ENCODE measurements around the gene LGMN. TPM values are rescaled to one million over a fixed set of nuclear protein-coding genes. Genes with fewer than 3 reads are reported as not detected.

Gene LGMN
- total and polyA plus RNA-seq, 8 donors = 75.4 to 251 (median 97.1) TPM

DNA sequence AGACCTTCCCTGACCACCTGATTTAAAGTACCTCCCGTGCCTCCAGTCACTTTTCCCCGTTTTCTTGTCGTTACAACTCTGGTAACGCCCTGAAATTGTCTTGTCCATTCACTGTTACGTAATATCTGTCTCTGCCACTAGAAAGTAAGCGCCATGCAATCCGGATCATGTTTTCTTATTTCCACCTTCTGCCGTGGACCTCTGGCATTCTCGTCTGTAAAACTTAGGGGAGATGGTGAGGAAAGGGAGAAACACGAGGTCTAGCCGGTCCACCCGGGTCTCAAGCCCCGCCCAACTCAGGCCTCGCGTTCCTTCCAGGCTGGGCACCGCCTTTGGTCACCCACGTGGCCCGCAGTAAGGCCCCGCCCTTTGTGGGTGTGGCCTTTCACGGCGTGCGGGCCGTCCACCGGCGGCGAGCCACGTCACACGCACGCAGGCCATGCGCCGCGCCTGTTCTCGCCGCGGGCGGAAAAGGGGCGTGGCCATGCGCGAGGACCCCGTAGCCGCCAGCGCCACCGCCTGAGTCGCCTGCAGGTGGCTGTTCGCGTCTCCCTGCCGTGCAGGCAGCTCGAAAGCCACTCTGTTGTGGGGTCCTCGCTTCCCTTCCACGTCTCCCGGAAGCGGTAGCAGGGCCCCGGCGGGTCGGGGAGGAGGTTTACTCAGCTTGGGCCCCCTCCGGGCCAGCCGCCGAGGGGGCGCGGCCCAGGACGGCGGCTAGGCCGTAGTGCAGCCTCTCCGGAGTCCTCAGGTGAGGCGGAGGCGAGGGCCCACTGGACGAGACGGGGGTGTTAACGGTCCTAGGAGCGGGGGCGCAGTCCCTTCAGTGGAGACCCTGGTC, 45.5 kb upstream of the LGMN start, which contains the start of gene GOLGA5:
TSS of gene GOLGA5 (plus strand) at position 597 of the 838 bp plus-strand sequence. CDS start 3,133 bp downstream, outside the sequence.
- TF ChIP-seq CTCF (IDR thresholded peaks at IDR 0.05) = peak in 1 of 2 donors; percentile 50
- H3K27me3 ChIP-seq = no peaks in the 10 kb centered on the region
- DNase-seq = peak; percentile 96 to 99 (median 98)
- H3K4me1 ChIP-seq = peaks cover 17 to 27% of the 10 kb centered on the region in 2 donors
- intact Hi-C loops (cut with DNase I) = no loop called here
- peaks cover 0 to 19% of the 10 kb centered on the region in 2 donors for H3K36me3 ChIP-seq
- peak within 1 kb of the TSS; percentile 80 to 82 for H3K27ac ChIP-seq
- peak; percentile 98 for ATAC-seq
- H3K9me3 ChIP-seq = peaks cover 0 to 15% of the 10 kb centered on the region in 2 donors
- H3K4me3 ChIP-seq = peak within 1 kb of the TSS; percentile 63 to 86

DNA sequence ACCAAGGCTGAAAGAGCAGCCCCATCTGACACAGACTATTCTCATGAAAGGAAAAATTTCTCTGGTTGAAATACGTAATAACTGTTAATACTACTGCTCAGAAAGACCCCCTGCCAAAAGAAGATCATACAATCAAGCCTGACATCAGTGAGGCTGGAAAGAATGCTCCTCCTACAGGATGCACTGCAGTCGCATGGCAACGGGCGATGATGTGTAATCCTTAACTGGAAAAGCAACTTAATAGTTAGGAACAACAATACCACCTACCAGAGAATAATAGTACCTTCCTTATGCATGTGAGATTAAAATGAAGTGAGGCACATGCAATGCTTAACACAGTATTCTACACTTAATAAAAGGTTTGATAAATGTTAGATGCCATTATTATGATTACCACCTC, 44.5 kb upstream of the LGMN start:
- intact Hi-C loops (cut with DNase I) = no loop called here
- Histone ChIP-seq H3K4me3 (no peak overlapping the region), H3K36me3 (peaks cover 0 to 9% of the 10 kb centered on the region in 2 donors), H3K4me1 (peaks cover 17 to 27% of the 10 kb centered on the region in 2 donors), H3K27me3 (no peaks in the 10 kb centered on the region), H3K27ac (peak overlapping the region in 1 of 2 donors; percentile 40), H3K9me3 (peaks cover 0 to 21% of the 10 kb centered on the region in 2 donors)
- no peak for TF ChIP-seq CTCF (IDR thresholded peaks at IDR 0.05)
- ATAC-seq (no peak), DNase-seq (no peak)

DNA sequence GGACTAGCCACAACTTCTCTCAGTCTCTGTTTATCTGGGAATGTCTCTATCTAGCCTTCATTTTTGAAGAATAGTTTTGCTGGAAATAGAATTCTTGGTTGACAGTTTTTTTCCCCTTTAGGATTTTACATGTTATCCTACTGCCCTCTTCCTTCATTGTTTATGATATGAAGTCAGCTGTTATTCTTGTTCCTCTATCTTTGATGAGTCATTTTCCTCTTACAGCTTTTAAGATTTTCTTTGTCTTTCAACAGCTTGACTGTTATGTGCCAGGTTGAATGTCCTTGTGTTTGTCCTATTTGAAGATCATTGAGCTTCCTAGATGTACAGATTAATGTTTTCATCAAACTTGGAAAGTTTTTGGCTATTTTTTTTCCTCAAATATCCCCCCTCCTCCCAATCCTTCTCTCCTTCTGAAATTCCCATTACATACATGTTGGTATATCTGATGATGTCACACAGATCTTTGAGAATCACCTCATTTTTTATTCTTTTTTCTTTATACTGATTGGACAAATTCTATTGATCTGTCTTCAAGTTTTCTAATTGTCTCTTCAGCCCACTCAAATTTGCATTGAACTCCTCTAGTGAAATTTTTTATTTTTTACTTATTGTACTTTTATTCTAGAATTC, 41.1 kb upstream of the LGMN start:
- no peak for ATAC-seq
- DNase-seq = no peak
- intact Hi-C loops (cut with DNase I) = loop anchor here in 1 of 2 donors (10.0 kb wide), 1 partner anchor 75 kb away; no protein-coding TSS in a partner anchor
- Histone ChIP-seq H3K27ac (no peak overlapping the region), H3K4me3 (no peak overlapping the region), H3K4me1 (peaks cover 3 to 12% of the 10 kb centered on the region in 2 donors), H3K36me3 (no peaks in the 10 kb centered on the region), H3K9me3 (peaks cover 0 to 21% of the 10 kb centered on the region in 2 donors), H3K27me3 (no peaks in the 10 kb centered on the region)
- TF ChIP-seq CTCF (IDR thresholded peaks at IDR 0.05) = no peak

DNA sequence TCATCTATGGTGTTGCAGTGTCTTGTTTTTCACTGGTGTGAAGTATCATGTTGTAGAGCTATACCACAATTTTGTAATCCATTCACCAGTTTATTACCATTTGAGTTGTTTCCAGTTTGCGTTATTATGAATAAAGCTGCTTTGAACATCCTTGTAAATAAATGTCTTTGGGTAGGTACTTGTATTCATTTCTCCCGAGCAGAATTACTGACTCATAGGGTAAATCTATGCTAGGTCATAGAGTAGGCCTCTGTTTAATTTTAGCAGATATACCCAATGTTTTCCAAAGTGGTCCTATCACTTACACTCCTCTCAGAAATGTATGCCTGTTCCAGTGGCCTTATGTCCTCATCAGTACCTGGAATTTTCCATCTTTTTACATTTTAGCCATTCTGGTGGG, 39.1 kb upstream of the LGMN start:
- no peak for ATAC-seq
- no peak for DNase-seq
- H3K27me3 ChIP-seq = no peaks in the 10 kb centered on the region
- H3K9me3 ChIP-seq = peaks cover 0 to 21% of the 10 kb centered on the region in 2 donors
- no peak for TF ChIP-seq CTCF (IDR thresholded peaks at IDR 0.05)
- no peak overlapping the region for H3K27ac ChIP-seq
- intact Hi-C loops (cut with DNase I) = loop anchor here in 1 of 2 donors (10.0 kb wide), 1 partner anchor 73 kb away; no protein-coding TSS in a partner anchor
- H3K4me1 ChIP-seq = peaks cover 0 to 5% of the 10 kb centered on the region in 2 donors
- no peaks in the 10 kb centered on the region for H3K36me3 ChIP-seq
- no peak overlapping the region for H3K4me3 ChIP-seq

DNA sequence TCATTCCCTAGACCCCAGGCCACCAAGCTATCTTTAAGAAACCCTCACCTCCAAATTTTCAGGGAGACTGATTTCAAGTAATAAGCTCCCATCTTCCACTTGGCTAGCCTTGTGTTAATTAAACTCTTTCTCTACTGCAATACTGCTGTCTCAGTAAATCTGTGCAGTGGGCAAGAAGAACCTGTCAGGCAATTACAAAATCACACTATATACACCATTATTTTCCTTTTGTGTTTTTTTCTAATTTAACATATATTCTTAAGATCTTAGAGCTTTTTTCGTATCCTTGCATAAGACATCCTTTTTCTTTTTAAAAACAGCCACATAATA, 38.0 kb upstream of the LGMN start:
- Histone ChIP-seq H3K27ac (peak overlapping the region; percentile 57 to 75), H3K36me3 (no peaks in the 10 kb centered on the region), H3K4me1 (peaks cover 0 to 5% of the 10 kb centered on the region in 2 donors), H3K9me3 (peaks cover 0 to 21% of the 10 kb centered on the region in 2 donors), H3K4me3 (no peak overlapping the region), H3K27me3 (no peaks in the 10 kb centered on the region)
- TF ChIP-seq CTCF (IDR thresholded peaks at IDR 0.05) = no peak
- ATAC-seq = no peak
- intact Hi-C loops (cut with DNase I) = loop anchor here in 1 of 2 donors (10.0 kb wide), 1 partner anchor 72 kb away; no protein-coding TSS in a partner anchor
- no peak for DNase-seq
